ENCODE measurements around the gene HBB. TPM values are rescaled to one million over a fixed set of nuclear protein-coding genes. Genes with fewer than 3 reads are reported as not detected.

Gene HBB
- total and polyA plus RNA-seq, 8 donors = 2.9 to 1,619 (median 14.1) TPM

- Histone ChIP-seq H3K9me3 (peaks cover 0 to 4% (median 0%) of the 10 kb centered on the region in 4 donors), H3K4me3 (no peak overlapping the region), H3K27ac (no peak overlapping the region), H3K4me1 (no peaks in the 10 kb centered on the region), H3K36me3 (no peaks in the 10 kb centered on the region), H3K27me3 (no peaks in the 10 kb centered on the region)
- 48 to 59% (median 54%) methylated on average over 2 of the region's 2 CpGs for WGBS, 5 donors
- TF ChIP-seq POLR2AphosphoS5 (IDR thresholded peaks at IDR 0.05) = no peak
- no peak for TF ChIP-seq POLR2A (IDR thresholded peaks at IDR 0.05)
- TF ChIP-seq EP300 (IDR thresholded peaks at IDR 0.05) = no peak
- TF ChIP-seq, protein P1, sequence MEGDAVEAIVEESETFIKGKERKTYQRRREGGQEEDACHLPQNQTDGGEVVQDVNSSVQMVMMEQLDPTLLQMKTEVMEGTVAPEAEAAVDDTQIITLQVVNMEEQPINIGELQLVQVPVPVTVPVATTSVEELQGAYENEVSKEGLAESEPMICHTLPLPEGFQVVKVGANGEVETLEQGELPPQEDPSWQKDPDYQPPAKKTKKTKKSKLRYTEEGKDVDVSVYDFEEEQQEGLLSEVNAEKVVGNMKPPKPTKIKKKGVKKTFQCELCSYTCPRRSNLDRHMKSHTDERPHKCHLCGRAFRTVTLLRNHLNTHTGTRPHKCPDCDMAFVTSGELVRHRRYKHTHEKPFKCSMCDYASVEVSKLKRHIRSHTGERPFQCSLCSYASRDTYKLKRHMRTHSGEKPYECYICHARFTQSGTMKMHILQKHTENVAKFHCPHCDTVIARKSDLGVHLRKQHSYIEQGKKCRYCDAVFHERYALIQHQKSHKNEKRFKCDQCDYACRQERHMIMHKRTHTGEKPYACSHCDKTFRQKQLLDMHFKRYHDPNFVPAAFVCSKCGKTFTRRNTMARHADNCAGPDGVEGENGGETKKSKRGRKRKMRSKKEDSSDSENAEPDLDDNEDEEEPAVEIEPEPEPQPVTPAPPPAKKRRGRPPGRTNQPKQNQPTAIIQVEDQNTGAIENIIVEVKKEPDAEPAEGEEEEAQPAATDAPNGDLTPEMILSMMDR (IDR thresholded peaks at IDR 0.05) = no peak
- intact Hi-C loops (cut with DNase I; ENCODE audit: low total_unique reads) = no loop called here
- DNase-seq = no peak
Observed at GRCh38 chr11:5225480-5225871, 1.4 kb downstream of the HBB start.

DNA sequence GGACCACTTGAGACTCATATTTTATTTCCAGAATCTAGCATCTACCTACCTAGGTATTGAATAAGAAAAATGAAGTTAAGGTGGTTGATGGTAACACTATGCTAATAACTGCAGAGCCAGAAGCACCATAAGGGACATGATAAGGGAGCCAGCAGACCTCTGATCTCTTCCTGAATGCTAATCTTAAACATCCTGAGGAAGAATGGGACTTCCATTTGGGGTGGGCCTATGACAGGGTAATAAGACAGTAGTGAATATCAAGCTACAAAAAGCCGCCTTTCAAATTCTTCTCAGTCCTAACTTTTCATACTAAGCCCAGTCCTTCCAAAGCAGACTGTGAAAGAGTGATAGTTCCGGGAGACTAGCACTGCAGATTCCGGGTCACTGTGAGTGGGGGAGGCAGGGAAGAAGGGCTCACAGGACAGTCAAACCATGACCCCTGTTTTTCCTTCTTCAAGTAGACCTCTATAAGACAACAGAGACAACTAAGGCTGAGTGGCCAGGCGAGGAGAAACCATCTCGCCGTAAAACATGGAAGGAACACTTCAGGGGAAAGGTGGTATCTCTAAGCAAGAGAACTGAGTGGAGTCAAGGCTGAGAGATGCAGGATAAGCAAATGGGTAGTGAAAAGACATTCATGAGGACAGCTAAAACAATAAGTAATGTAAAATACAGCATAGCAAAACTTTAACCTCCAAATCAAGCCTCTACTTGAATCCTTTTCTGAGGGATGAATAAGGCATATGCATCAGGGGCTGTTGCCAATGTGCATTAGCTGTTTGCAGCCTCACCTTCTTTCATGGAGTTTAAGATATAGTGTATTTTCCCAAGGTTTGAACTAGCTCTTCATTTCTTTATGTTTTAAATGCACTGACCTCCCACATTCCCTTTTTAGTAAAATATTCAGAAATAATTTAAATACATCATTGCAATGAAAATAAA is 2.1 kb downstream of the HBB start:
- 74 to 85% (median 79%) methylated on average over 6 of the region's 6 CpGs for WGBS, 5 donors
- Histone ChIP-seq H3K9me3 (peaks cover 0 to 4% (median 0%) of the 10 kb centered on the region in 4 donors), H3K4me3 (no peak overlapping the region), H3K27ac (no peak overlapping the region), H3K4me1 (no peaks in the 10 kb centered on the region), H3K27me3 (no peaks in the 10 kb centered on the region), H3K36me3 (no peaks in the 10 kb centered on the region)
- intact Hi-C loops (cut with DNase I; ENCODE audit: low total_unique reads) = no loop called here
- no peak for TF ChIP-seq POLR2AphosphoS5 (IDR thresholded peaks at IDR 0.05)
- TF ChIP-seq EP300 (IDR thresholded peaks at IDR 0.05) = no peak
- TF ChIP-seq POLR2A (IDR thresholded peaks at IDR 0.05) = no peak
- TF ChIP-seq, protein P1 (IDR thresholded peaks at IDR 0.05) = no peak
- DNase-seq = no peak

DNA sequence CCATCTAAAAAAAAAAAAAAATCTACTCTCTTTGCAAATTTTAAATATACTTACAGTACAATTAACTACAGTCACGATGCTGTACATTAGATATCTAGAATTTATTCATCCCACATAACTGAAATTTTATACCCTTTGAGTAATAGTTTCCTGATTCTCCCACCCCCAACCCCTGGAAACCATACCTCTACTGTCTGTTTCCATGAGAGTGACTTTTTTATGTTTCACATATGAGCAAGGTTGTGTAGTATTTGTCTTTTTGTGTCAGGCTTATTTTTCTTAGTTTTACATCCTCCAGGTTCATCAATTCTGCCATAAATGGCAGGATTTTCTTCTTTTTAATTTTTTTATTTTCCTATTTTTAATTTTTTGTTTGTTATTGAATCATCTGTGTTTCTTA is 3.2 kb downstream of the HBB start:
- Histone ChIP-seq H3K4me1 (no peaks in the 10 kb centered on the region), H3K36me3 (no peaks in the 10 kb centered on the region), H3K27me3 (no peaks in the 10 kb centered on the region), H3K4me3 (no peak overlapping the region), H3K27ac (no peak overlapping the region), H3K9me3 (peaks cover 0 to 4% (median 0%) of the 10 kb centered on the region in 4 donors)
- intact Hi-C loops (cut with DNase I; ENCODE audit: low total_unique reads) = no loop called here
- WGBS, 5 donors = 62 to 79% (median 75%) methylated on average over 1 of the region's 1 CpG
- TF ChIP-seq EP300 (IDR thresholded peaks at IDR 0.05) = no peak
- TF ChIP-seq POLR2A (IDR thresholded peaks at IDR 0.05) = no peak
- no peak for TF ChIP-seq POLR2AphosphoS5 (IDR thresholded peaks at IDR 0.05)
- TF ChIP-seq, protein P1 (IDR thresholded peaks at IDR 0.05) = no peak
- no peak for DNase-seq

GRCh38 chr11:5223146-5223545 is 3.7 kb downstream of the HBB start:
- no peak overlapping the region for H3K27ac ChIP-seq
- no peak overlapping the region for H3K4me3 ChIP-seq
- H3K9me3 ChIP-seq = peaks cover 0 to 4% (median 0%) of the 10 kb centered on the region in 4 donors
- TF ChIP-seq, protein P1 (IDR thresholded peaks at IDR 0.05) = no peak
- TF ChIP-seq POLR2A (IDR thresholded peaks at IDR 0.05) (no peak), EP300 (IDR thresholded peaks at IDR 0.05) (no peak), POLR2AphosphoS5 (IDR thresholded peaks at IDR 0.05) (no peak)
- no peak for DNase-seq
- H3K36me3 ChIP-seq = no peaks in the 10 kb centered on the region
- no peaks in the 10 kb centered on the region for H3K4me1 ChIP-seq
- WGBS, 5 donors = 84 to 94% (median 91%) methylated on average over 4 to 6 of the region's 6 CpGs
- H3K27me3 ChIP-seq = no peaks in the 10 kb centered on the region
- intact Hi-C loops (cut with DNase I; ENCODE audit: low total_unique reads) = no loop called here

All from stomach (tissue), 9 donors.